GM10266 (cell line): ENCODE results near the gene VPS4B.

Source experiments
- DNase-seq: peaks from one replicate; pipeline ENCODE4 v3.0.0; 2012; ENCODE audit errors: extremely low spot score
- CTCF ChIP-seq: IDR thresholded peaks from 2 replicates; pipeline ENCODE4 v1.5.1; 2012; ENCODE audit warnings: mild to moderate bottlenecking, low read depth; ENCODE audit not compliant: control insufficient read depth, insufficient read depth; ENCODE audit errors: missing control alignments

VPS4B gene

GRCh38 chr18:63346031-63346430 is 76.2 kb downstream of the VPS4B start:
- no peak for DNase-seq
- TF ChIP-seq CTCF, result no peak

GRCh38 chr18:63344918-63345317 is 77.4 kb downstream of the VPS4B start:
- no peak for TF ChIP-seq CTCF
- DNase-seq, result no peak

GRCh38 chr18:63344263-63344662 is 78.0 kb downstream of the VPS4B start:
- no peak for TF ChIP-seq CTCF
- no peak for DNase-seq

GRCh38 chr18:63342206-63342605 is 80.1 kb downstream of the VPS4B start:
- DNase-seq, result no peak
- TF ChIP-seq CTCF, result peak; percentile 17

- peak; percentile 47 for TF ChIP-seq CTCF
- no peak for DNase-seq
Observed at GRCh38 chr18:63339920-63340484, 82.3 kb downstream of the VPS4B start.
